GM19397 (cell line): ENCODE results near the gene SYNGR1.
"Not testable (repeated sequence)": the region's sequence is repeated elsewhere in the genome, so short reads cannot be mapped to it uniquely, and the experiment has no call there.

Source experiments
- ATAC-seq: cut with Tn5 transposase; IDR thresholded peaks from one replicate; pipeline ENCODE4 v1.9.1; 2021; ENCODE audit warnings: mild to moderate bottlenecking, moderate library complexity; ENCODE audit not compliant: unreplicated experiment

SYNGR1 gene

DNA sequence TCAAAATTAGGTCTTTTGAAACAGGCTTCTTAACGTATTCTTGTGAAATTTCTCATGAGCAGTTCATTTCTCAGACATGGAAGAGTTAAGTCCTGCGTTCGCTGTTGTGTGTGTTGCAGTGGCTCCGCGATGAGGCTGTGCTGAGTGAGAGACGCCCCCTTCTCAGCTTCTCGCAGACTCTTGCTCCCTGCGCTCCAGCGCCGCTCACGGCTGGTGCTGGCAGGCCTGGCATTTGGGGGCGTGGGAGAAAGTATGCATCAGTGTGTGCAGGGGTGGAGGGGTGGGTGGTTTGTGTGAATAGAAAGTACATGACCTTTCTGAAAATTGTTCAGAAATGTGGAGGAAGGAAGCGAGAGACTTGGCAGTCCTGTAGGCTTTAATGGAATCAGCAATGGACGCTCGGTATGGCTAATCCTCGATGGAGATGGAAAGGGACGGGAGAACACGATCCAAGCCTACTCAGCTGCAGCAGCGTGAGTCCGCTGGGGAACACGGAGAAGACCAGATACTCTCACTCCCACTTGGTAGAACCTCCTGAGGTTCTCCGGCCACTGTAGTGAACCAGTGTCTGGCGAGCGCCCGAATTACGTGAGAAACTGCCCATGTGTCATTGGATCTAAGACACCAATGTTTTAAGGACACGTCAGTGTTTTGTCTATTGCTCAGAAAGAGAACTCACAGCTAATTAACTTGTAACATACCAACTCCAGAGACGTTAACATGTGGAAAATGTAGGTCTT is 55.7 kb downstream of the SYNGR1 start:
- no peak for ATAC-seq

DNA sequence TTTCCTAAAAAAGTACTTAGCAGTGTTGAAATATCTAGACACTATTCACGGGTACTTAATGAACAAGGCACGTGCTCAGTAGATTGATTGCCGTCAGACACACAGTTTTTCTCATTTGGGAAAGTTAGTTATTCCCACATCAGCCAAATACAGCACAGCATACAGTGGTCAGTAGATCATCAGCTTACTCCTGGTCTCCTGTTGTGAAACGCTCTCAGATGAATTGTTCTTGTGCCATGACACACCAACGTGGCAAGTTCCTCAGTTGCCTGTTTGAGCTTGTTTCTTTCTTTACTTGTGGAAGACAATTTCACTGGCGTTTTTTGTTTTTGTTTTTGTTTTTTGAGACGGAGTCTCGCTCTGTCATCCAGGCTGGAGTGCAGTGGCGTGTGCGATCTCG is 58.4 kb downstream of the SYNGR1 start:
- ATAC-seq: no peak

DNA sequence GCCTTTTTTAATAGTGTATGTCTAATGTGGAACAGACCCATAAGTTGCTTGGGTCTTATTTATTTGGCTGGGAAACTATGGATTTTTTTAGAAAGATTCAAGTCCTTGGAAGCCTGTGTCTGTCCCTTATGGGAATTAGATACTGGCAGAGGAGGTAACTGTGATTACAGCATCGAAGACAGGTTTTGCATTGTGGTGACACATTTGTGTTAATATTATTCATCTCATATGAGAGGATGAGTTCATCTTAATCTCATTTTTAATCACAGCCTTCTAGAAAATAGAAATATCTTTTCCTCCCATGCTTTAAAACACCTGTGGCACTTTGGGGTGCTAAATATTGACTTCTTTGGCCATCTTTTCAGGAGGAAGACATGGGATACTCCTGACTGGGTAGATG is 59.0 kb downstream of the SYNGR1 start:
- ATAC-seq: no peak

- ATAC-seq: no peak
These were observed 59.8 kb downstream of the SYNGR1 start for GRCh38 chr22:39409516-39410029.

DNA sequence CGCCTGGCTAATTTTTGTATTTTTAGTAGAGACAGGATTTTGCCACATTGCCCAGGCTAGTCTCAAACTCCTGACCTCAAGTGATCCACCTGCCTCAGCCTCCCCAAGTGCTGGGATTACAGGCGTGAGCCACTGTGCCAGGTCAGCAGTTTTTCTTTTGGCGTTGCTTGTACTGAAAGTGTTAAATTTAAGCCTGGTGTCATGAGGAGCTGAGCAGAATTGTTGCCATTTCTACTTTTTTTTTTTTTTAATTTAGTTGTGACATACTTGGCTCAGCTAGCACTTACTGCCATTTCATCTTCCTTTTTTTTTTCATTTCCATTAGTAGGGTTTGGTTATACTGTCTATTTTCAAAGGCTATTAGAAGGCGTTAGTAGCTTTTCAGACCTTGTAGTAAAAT is 60.5 kb downstream of the SYNGR1 start:
- ATAC-seq: no peak

- ATAC-seq: not testable (repeated sequence)
These were observed 62.1 kb downstream of the SYNGR1 start for GRCh38 chr22:39411828-39412365.

DNA sequence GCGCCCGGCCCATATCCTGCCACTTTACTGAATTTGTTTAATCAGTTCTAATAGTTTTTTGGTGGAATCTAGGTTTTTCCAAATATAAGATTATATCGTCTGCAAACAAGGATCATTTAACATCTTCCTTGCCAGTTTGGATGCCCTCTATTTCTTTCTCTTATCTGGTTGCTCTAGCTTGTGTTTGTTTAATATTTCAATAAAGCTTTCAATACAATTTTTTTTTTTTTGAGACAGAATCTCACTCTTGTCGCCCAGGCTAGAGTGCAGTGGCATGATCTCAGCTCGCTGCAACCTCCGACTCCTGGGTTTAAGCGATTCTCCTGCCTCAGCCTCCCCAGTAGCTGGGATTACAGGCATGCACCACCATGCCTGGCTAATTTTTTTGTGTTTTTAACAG is 63.4 kb downstream of the SYNGR1 start:
- not testable (repeated sequence) for ATAC-seq

DNA sequence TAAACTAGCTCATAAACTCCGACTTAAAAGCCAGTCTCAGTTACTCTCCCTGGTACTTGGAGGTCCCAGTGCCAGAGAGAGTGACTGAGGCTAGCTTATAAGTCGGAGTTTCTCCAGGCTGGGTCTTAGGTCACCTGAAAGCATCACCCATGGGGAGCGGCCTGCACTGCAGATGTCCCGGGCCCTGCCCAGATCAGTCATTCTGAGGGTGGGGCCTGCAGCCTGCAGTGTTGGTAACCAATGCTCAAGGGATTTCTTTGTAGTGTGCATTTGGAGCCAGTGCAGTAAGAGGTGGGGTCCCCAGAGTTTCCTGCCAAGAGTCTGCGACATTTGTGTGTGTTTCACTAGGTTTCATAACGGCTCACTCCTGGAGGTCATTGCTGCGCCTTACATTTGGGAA is 64.6 kb downstream of the SYNGR1 start:
- ATAC-seq: no peak

GRCh38 chr22:39414886-39415285 is 65.1 kb downstream of the SYNGR1 start:
- ATAC-seq: no peak

DNA sequence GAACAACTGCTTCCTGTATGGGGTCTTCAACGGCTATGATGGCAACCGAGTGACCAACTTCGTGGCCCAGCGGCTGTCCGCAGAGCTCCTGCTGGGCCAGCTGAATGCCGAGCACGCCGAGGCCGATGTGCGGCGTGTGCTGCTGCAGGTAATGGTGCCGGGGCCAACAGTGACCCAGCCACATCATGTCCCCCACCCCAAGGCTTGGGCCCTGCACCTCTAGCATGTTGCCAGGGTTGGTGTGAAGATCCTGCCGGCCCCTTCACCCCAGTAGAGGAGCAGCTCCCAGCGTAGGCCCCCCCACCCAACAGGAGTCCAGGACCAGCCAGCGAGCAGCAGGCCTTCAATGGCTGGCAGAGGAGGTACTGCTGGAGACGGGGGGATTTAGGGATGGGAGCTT is 65.7 kb downstream of the SYNGR1 start:
- ATAC-seq: no peak

- no peak for ATAC-seq
These were observed 66.5 kb downstream of the SYNGR1 start for GRCh38 chr22:39416319-39416718.

GRCh38 chr22:39417641-39418040 is 67.8 kb downstream of the SYNGR1 start:
- no peak for ATAC-seq

DNA sequence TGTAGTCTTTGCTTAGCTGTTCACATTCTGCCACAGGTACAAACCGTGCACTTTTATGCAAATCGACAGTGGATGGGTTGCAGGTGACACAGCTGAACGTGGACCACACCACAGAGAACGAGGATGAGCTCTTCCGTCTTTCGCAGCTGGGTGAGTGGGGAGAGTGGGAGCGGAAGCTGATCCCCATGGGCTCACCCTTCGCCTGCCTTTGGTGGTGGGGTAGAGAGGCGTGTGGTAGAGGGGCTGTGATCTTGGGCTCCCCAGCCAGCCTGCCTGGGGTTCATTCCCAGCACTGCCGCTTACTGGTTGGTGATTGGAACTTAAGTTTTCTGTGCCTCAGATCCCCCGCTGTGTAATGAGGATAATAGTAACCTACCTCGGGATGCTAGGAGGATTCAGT is 68.9 kb downstream of the SYNGR1 start:
- no peak for ATAC-seq

- ATAC-seq: no peak
These were observed 69.3 kb downstream of the SYNGR1 start for GRCh38 chr22:39419096-39419495.

DNA sequence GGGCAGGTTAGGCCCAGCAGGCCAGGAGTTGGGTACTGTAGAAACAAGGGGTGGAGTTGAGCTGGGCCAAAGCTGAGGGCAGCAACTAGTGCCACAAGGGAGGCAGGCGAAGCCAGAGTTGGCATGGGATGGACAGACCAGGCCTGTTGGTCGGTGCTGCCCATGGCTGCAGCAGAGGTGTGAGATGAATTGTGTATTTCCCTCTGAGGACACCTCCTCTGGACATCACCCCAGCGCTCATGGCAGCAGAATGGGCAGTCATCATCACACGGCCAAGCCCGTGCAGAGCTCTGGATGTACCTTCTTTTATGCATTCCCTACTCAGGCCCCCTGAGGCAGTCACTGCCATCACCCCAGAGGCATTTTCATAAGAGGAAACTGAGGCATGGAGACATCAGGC is 70.1 kb downstream of the SYNGR1 start:
- no peak for ATAC-seq

DNA sequence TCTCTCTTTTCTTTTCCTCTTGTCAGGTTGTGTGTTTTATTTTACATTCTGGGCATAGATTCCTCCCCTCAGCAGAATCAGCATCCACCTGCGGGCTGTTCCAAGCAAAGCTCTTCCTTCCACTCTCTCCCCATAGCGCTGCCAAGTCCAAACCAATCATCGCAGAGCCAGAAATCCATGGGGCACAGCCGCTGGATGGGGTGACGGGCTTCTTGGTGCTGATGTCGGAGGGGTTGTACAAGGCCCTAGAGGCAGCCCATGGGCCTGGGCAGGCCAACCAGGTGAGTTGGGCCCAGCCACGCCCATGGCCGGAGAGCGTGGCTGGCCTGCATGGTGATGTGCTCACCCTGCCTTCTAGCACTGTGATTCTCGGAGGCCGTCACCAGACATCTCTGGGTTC is 71.9 kb downstream of the SYNGR1 start:
- no peak for ATAC-seq

DNA sequence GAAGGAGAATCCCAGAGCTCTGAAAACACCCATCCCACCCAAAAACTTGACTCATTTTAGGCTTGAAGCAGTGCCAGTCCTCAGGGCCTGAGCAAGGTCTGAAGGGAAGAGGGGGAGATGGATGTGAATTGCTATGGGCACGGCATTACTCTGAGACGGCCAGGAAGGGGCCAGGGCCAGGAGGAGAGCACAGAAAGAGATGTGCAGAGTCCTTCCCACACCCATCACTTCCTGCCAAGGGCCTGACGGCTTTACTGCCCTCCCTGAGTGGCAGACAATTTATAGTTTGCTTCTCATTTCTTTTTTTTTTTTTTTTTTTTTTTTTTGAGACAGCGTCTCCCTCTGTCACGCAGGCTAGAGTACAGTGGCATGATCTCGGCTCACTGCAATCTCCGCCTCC is 72.3 kb downstream of the SYNGR1 start:
- ATAC-seq: no peak

- no peak for ATAC-seq
These were observed 72.9 kb downstream of the SYNGR1 start for GRCh38 chr22:39422721-39423120.

GRCh38 chr22:39423976-39424375 is 74.2 kb downstream of the SYNGR1 start:
- no peak for ATAC-seq

GRCh38 chr22:39426380-39427043 is 76.7 kb downstream of the SYNGR1 start:
- ATAC-seq: no peak

- ATAC-seq: no peak
These were observed 78.2 kb downstream of the SYNGR1 start for GRCh38 chr22:39427751-39428596.
